HEK293 (cell line): ENCODE data around the gene CCDC57.

Source experiments
- ZEB2 ChIP-seq: fragments of 450-650 bp; formaldehyde crosslinking; IDR thresholded peaks from 2 replicates; pipeline ENCODE4 v1.5.1; 2016; ENCODE audit warnings: missing biosample characterization, missing genetic modification characterization
- ZNF121 ChIP-seq: fragments of 450-650 bp; formaldehyde crosslinking; IDR thresholded peaks from 2 replicates; pipeline ENCODE4 v1.5.1; 2016; ENCODE audit warnings: missing biosample characterization, missing genetic modification characterization

GRCh38 chr17:82193520-82194220, 19.0 kb downstream of the CCDC57 start:
- TF ChIP-seq ZNF121 (tag by site-specific recombination) (no peak), ZEB2 (tag by site-specific recombination) (no peak)
